A172 (cell line): ENCODE data around the gene SCP2. TPM values are rescaled to one million over a fixed set of nuclear protein-coding genes. Genes with fewer than 3 reads are reported as not detected.

Source experiments
- total RNA-seq: library from RNA; depleted of rRNA; stranded (reverse); fragments of >200 nt; shearing (Covaris generic); gene quantifications from 2 replicates; pipeline ENCODE4 v1.2.3, GENCODE V29; 2014; rRNA removed

The SCP2 gene
- total RNA-seq, 1 experiment from 2014 or later = 180 TPM

Other genes with a start within 250 kb of the SCP2 start
- 4.1 and 5.3 TPM in 2 replicates for gene COA7, start 228.9 kb upstream of the SCP2 start, total RNA-seq
- 24.3 and 27.6 TPM in 2 replicates for gene ZYG11B, start 200.8 kb upstream of the SCP2 start, total RNA-seq
- 6.8 and 7.7 TPM in 2 replicates for gene ZYG11A, start 84.5 kb upstream of the SCP2 start, total RNA-seq
- not detected in 2 replicates for gene ECHDC2, start 5.5 kb upstream of the SCP2 start, total RNA-seq
- gene PODN, start 134.9 kb downstream of the SCP2 start, total RNA-seq = not detected in 2 replicates
- not detected in 2 replicates for gene SLC1A7, start 215.4 kb downstream of the SCP2 start, total RNA-seq